ENCODE data around the gene CBR4. TPM values are rescaled to one million over a fixed set of nuclear protein-coding genes. Genes with fewer than 3 reads are reported as not detected.

CBR4 gene
- total and polyA plus RNA-seq, 2 donors (not counting 1 experiment from before 2014, with no cell fraction given): 3.3 to 19.0 TPM

DNA sequence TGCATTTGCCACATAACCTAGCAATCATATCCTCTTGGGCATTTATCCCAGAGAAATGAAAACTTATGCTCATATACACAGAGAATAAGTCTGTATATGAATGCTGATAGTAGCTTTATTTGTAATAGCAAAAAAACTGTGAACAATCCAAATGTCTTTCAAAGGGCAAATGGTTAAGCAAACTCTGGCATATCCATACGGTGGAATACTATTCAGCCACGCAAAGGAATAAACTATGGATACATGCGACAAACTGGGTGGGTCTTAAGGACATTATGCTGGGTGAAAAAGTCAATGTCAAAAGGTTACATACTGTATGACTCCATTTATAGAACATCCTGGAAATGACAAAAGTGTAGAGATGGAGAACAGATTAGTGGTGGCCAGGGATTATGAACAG is 17.6 kb upstream of the CBR4 start:
- Histone ChIP-seq H3K9me3 (ENCODE audit: control insufficient read depth, insufficient read depth, low read depth, low read length) (no peaks in the 10 kb centered on the region), H3K79me2 (ENCODE audit: control insufficient read depth, insufficient read depth, low read length) (no peaks in the 10 kb centered on the region), H3K4me3 (replicated peaks in 1 of 4; ENCODE audit: control extremely low read depth in 1 of 4, insufficient read depth in 1 of 4, low read depth in 3 of 4, low read length in 4 of 4) (no peak overlapping the region), H3K36me3 (ENCODE audit: control insufficient read depth, insufficient read depth, low read length) (no peaks in the 10 kb centered on the region), H3K4me1 (ENCODE audit: control insufficient read depth, extremely low read depth, insufficient read depth, low read length) (no peaks in the 10 kb centered on the region), H3K27me3 (ENCODE audit: control insufficient read depth, insufficient read depth, low read length) (no peaks in the 10 kb centered on the region), H3K9ac (ENCODE audit: insufficient read depth, low read length) (no peak overlapping the region), H4K20me1 (ENCODE audit: control insufficient read depth, extremely low read depth, insufficient read depth, low read length) (no peaks in the 10 kb centered on the region), H2AFZ (ENCODE audit: low read length) (no peak overlapping the region), H3K4me2 (ENCODE audit: extremely low read depth, insufficient read depth, low read length) (no peak overlapping the region), H3K27ac (ENCODE audit: insufficient read depth, low read length) (no peak overlapping the region)
- TF ChIP-seq, protein P1, sequence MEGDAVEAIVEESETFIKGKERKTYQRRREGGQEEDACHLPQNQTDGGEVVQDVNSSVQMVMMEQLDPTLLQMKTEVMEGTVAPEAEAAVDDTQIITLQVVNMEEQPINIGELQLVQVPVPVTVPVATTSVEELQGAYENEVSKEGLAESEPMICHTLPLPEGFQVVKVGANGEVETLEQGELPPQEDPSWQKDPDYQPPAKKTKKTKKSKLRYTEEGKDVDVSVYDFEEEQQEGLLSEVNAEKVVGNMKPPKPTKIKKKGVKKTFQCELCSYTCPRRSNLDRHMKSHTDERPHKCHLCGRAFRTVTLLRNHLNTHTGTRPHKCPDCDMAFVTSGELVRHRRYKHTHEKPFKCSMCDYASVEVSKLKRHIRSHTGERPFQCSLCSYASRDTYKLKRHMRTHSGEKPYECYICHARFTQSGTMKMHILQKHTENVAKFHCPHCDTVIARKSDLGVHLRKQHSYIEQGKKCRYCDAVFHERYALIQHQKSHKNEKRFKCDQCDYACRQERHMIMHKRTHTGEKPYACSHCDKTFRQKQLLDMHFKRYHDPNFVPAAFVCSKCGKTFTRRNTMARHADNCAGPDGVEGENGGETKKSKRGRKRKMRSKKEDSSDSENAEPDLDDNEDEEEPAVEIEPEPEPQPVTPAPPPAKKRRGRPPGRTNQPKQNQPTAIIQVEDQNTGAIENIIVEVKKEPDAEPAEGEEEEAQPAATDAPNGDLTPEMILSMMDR (conservative IDR thresholded peaks at IDR 0.05 in 1 of 2, IDR thresholded peaks at IDR 0.05 in 1 of 2; ENCODE audit: low read depth in 1 of 2, low read length in 2 of 2): no peak
- no peak for TF ChIP-seq EZH2 (IDR thresholded peaks at IDR 0.05; ENCODE audit: low read length, missing control alignments)
- DNase-seq (ENCODE audit: low read depth in 2 of 2): no peak

DNA sequence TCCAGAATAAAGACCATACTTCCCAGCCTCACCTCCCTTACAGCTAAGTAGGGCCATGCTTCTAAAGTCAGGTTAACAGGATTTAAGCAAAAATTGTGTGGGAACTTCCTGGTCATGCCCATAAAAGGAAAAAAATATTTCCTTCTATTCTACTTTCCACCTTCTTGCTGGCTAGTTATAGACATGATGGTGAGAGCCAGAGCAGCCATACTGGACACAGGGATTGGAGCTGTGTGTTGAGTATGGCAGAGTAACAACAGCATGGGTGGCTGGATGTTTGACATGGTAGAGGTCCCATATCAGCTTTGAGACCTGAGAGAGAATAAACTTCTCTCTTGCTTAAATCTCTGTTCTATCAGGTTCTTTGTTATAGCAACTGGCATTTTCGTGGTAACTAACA is 15.1 kb upstream of the CBR4 start:
- Histone ChIP-seq H3K4me2 (ENCODE audit: extremely low read depth, insufficient read depth, low read length) (no peak overlapping the region), H2AFZ (ENCODE audit: low read length) (no peak overlapping the region)
- DNase-seq (ENCODE audit: low read depth in 2 of 2): no peak

DNA sequence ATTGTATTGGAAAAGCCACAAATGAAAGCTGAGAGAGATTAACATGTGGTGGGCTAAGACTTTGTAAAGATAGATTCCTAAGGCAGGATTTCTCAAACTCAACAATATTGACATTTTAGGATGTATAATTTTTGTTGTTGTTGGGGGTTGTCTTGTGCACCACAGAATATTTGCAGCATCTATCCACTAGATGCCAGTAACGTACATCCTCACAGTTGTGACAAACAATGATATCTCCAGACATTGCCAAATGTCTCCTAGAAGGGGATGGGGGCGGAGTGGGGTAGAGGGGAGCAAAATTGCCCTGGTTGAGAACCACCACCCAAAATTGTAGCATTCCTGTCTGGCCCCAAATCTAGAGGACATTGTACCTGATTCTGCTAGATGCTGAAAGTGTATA is 14.7 kb upstream of the CBR4 start:
- Histone ChIP-seq H3K27ac (ENCODE audit: insufficient read depth, low read length) (no peak overlapping the region), H2AFZ (ENCODE audit: low read length) (no peak overlapping the region), H3K4me3 (replicated peaks in 1 of 4; ENCODE audit: control extremely low read depth in 1 of 4, insufficient read depth in 1 of 4, low read depth in 3 of 4, low read length in 4 of 4) (no peak overlapping the region), H3K79me2 (ENCODE audit: control insufficient read depth, insufficient read depth, low read length) (no peaks in the 10 kb centered on the region), H3K4me2 (ENCODE audit: extremely low read depth, insufficient read depth, low read length) (no peak overlapping the region), H3K27me3 (ENCODE audit: control insufficient read depth, insufficient read depth, low read length) (no peaks in the 10 kb centered on the region), H4K20me1 (ENCODE audit: control insufficient read depth, extremely low read depth, insufficient read depth, low read length) (no peaks in the 10 kb centered on the region), H3K9me3 (ENCODE audit: control insufficient read depth, insufficient read depth, low read depth, low read length) (no peaks in the 10 kb centered on the region), H3K4me1 (ENCODE audit: control insufficient read depth, extremely low read depth, insufficient read depth, low read length) (no peaks in the 10 kb centered on the region), H3K36me3 (ENCODE audit: control insufficient read depth, insufficient read depth, low read length) (no peaks in the 10 kb centered on the region), H3K9ac (ENCODE audit: insufficient read depth, low read length) (no peak overlapping the region)
- DNase-seq (ENCODE audit: low read depth in 2 of 2): peak; percentile 45 to 71
- TF ChIP-seq, protein P1 (conservative IDR thresholded peaks at IDR 0.05 in 1 of 2, IDR thresholded peaks at IDR 0.05 in 1 of 2; ENCODE audit: low read depth in 1 of 2, low read length in 2 of 2): peak; percentile 66 to 76
- no peak for TF ChIP-seq EZH2 (IDR thresholded peaks at IDR 0.05; ENCODE audit: low read length, missing control alignments)

More for the DNA sequence above, 15.1 kb upstream of the CBR4 start:
- H3K4me1 ChIP-seq (ENCODE audit: control insufficient read depth, extremely low read depth, insufficient read depth, low read length): no peaks in the 10 kb centered on the region
- H3K4me3 ChIP-seq (replicated peaks in 1 of 4; ENCODE audit: control extremely low read depth in 1 of 4, insufficient read depth in 1 of 4, low read depth in 3 of 4, low read length in 4 of 4): no peak overlapping the region
- no peaks in the 10 kb centered on the region for H3K9me3 ChIP-seq (ENCODE audit: control insufficient read depth, insufficient read depth, low read depth, low read length)
- H3K27me3 ChIP-seq (ENCODE audit: control insufficient read depth, insufficient read depth, low read length): no peaks in the 10 kb centered on the region
- H3K27ac ChIP-seq (ENCODE audit: insufficient read depth, low read length): no peak overlapping the region
- H3K9ac ChIP-seq (ENCODE audit: insufficient read depth, low read length): no peak overlapping the region
- no peaks in the 10 kb centered on the region for H4K20me1 ChIP-seq (ENCODE audit: control insufficient read depth, extremely low read depth, insufficient read depth, low read length)
- no peaks in the 10 kb centered on the region for H3K36me3 ChIP-seq (ENCODE audit: control insufficient read depth, insufficient read depth, low read length)
- no peaks in the 10 kb centered on the region for H3K79me2 ChIP-seq (ENCODE audit: control insufficient read depth, insufficient read depth, low read length)
- TF ChIP-seq EZH2 (IDR thresholded peaks at IDR 0.05; ENCODE audit: low read length, missing control alignments): no peak
- TF ChIP-seq, protein P1 (conservative IDR thresholded peaks at IDR 0.05 in 1 of 2, IDR thresholded peaks at IDR 0.05 in 1 of 2; ENCODE audit: low read depth in 1 of 2, low read length in 2 of 2): no peak
